Activated naive CD4-positive, alpha-beta T cell treated with anti-CD3 and anti-CD28 coated beads, Interleukin-2, amount 50 U/mL, for 16 hours (primary cell): ENCODE data around the gene NEMF.
A peak's percentile ranks its signal among the peaks of the same experiment; 100 is the strongest.
"Not testable (repeated sequence)": the region's sequence is repeated elsewhere in the genome, so short reads cannot be mapped to it uniquely, and the experiment has no call there.

ENCODE experiments used
- DNase-seq: peaks from one replicate; pipeline ENCODE4 v3.0.0-alpha.2; 2020

NEMF gene

GRCh38 chr14:49816844-49817243, 35.7 kb downstream of the NEMF start:
- DNase-seq, result no peak

GRCh38 chr14:49816118-49816517, 36.5 kb downstream of the NEMF start:
- not testable (repeated sequence) for DNase-seq

GRCh38 chr14:49808780-49809179, 43.8 kb downstream of the NEMF start:
- DNase-seq, result no peak

- DNase-seq, result no peak
Observed at GRCh38 chr14:49796025-49796424, 56.6 kb downstream of the NEMF start.

GRCh38 chr14:49792618-49793017, 60.0 kb downstream of the NEMF start:
- DNase-seq, result no peak

GRCh38 chr14:49786315-49786714, 66.3 kb downstream of the NEMF start:
- DNase-seq, result no peak

- no peak for DNase-seq
Observed at GRCh38 chr14:49783394-49784014, 69.1 kb downstream of the NEMF start.

- DNase-seq, result not testable (repeated sequence)
Observed at GRCh38 chr14:49781040-49781439, 71.5 kb downstream of the NEMF start.

GRCh38 chr14:49778421-49778820, 74.2 kb downstream of the NEMF start:
- no peak for DNase-seq

- no peak for DNase-seq
Observed at GRCh38 chr14:49774106-49774505, 78.5 kb downstream of the NEMF start.

GRCh38 chr14:49771691-49772090, 80.9 kb downstream of the NEMF start:
- DNase-seq, result not testable (repeated sequence)

- DNase-seq, result no peak
Observed at GRCh38 chr14:49770212-49770817, 82.3 kb downstream of the NEMF start.

GRCh38 chr14:49769581-49770211, 82.9 kb downstream of the NEMF start:
- DNase-seq, result no peak

- no peak for DNase-seq
Observed at GRCh38 chr14:49769171-49769570, 83.4 kb downstream of the NEMF start.

- DNase-seq, result peak; percentile 77
Observed at GRCh38 chr14:49768301-49769121, 84.1 kb downstream of the NEMF start.

- peak; percentile 90 for DNase-seq
Observed at GRCh38 chr14:49767571-49768300, 84.9 kb downstream of the NEMF start, which contains the start of gene KLHDC2. KLHDC2 (plus strand) TSS chr14:49768153; CDS start chr14:49768469, 316 bp downstream.

- no peak for DNase-seq
Observed at GRCh38 chr14:49767270-49767570, 85.4 kb downstream of the NEMF start.

GRCh38 chr14:49766839-49767238, 85.7 kb downstream of the NEMF start:
- no peak for DNase-seq

- no peak for DNase-seq
Observed at GRCh38 chr14:49761839-49762551, 90.6 kb downstream of the NEMF start.

- DNase-seq, result no peak
Observed at GRCh38 chr14:49755378-49755777, 97.2 kb downstream of the NEMF start.

- no peak for DNase-seq
Observed at GRCh38 chr14:49754570-49755097, 98.0 kb downstream of the NEMF start.

- DNase-seq, result not testable (repeated sequence)
Observed at GRCh38 chr14:49746476-49746875, 106.1 kb downstream of the NEMF start.
